HepG2 (cell line): ENCODE measurements around the gene CHN1.

ENCODE experiments used
- POLR2AphosphoS2 ChIP-seq: IDR thresholded peaks from 2 replicates; pipeline ENCODE4 v1.6.1; 2011; ENCODE audit warnings: low read depth, low read length, improper control_type of control experiment
- SNRNP70 ChIP-seq: fragments of 200-400 bp; formaldehyde crosslinking; IDR thresholded peaks from 2 replicates; pipeline ENCODE4 v1.6.1; 2017; ENCODE audit warnings: mild to moderate bottlenecking, low read depth, low read length, moderate library complexity
- TP53 ChIP-seq: sonication (generic); formaldehyde crosslinking; conservative IDR thresholded peaks from 2 replicates; pipeline ENCODE4 v1.4.0; 2020; ENCODE audit warnings: missing genetic modification reagents
- ZIK1 ChIP-seq: sonication (generic); formaldehyde crosslinking; IDR thresholded peaks from 2 replicates; pipeline ENCODE4 v1.5.0; 2020; ENCODE audit warnings: mild to moderate bottlenecking, low read depth, missing genetic modification reagents, borderline replicate concordance
- ZNF207 ChIP-seq: fragments of 450-650 bp; IDR thresholded peaks from 2 replicates; pipeline ENCODE4 v1.6.1; 2016; ENCODE audit warnings: antibody characterized with exemption, borderline replicate concordance
- ZNF792 ChIP-seq: IDR thresholded peaks from 2 replicates; pipeline ENCODE4 v1.6.1; 2016
- TF ChIP-seq, protein P1 (sequence below): sonication (generic); formaldehyde crosslinking; IDR thresholded peaks from 2 replicates; pipeline ENCODE4 v1.8.0; 2022; ENCODE audit warnings: mild to moderate bottlenecking, missing genetic modification reagents, borderline replicate concordance

GRCh38 chr2:174925046-174925784, 80.0 kb downstream of the CHN1 start:
- no peak for TF ChIP-seq ZNF792
- no peak for TF ChIP-seq ZNF207
- TF ChIP-seq, protein P1, sequence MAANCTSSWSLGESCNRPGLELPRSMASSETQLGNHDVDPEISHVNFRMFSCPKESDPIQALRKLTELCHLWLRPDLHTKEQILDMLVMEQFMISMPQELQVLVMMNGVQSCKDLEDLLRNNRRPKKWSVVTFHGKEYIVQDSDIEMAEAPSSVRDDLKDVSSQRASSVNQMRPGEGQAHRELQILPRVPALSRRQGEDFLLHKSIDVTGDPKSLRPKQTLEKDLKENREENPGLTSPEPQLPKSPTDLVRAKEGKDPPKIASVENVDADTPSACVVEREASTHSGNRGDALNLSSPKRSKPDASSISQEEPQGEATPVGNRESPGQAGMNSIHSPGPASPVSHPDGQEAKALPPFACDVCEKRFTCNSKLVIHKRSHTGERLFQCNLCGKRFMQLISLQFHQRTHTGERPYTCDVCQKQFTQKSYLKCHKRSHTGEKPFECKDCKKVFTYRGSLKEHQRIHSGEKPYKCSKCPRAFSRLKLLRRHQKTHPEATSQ (CRISPR knock-in tag): no peak
- TF ChIP-seq ZIK1 (CRISPR knock-in tag): no peak
- no peak for TF ChIP-seq SNRNP70
- no peak for TF ChIP-seq POLR2AphosphoS2
- no peak for TF ChIP-seq TP53 (CRISPR knock-in tag)
